Fibroblast of lung (primary cell): Measurements from ENCODE around the gene LYRM2.
"Not testable (repeated sequence)": the region's sequence is repeated elsewhere in the genome, so short reads cannot be mapped to it uniquely, and the experiment has no call there.

ENCODE experiments used
- CTCF ChIP-seq, 2 donors: IDR thresholded peaks in 1 of 2; conservative IDR thresholded peaks in 1 of 2; 1 replicate in 1 of 2; 2 replicates in 1 of 2; pipeline ENCODE4 v1.5.1; 2011 to 2012; ENCODE audit warnings: low read length in 2 of 2, control low read depth in 1 of 2, inconsistent platforms in 1 of 2, low read depth in 1 of 2, mild to moderate bottlenecking in 1 of 2
- EZH2 ChIP-seq: IDR thresholded peaks from 2 replicates; pipeline ENCODE4 v1.5.1; 2012; ENCODE audit warnings: low read length, control low read depth, mild to moderate bottlenecking; ENCODE audit errors: missing control alignments

- TF ChIP-seq EZH2; CTCF (conservative IDR thresholded peaks at IDR 0.05 in 1 of 2, IDR thresholded peaks at IDR 0.05 in 1 of 2; ENCODE audit: low read depth in 1 of 2, low read length in 2 of 2): not testable (repeated sequence)
Observed at GRCh38 chr6:89641581-89641980, 3.0 kb upstream of the LYRM2 start.
